HG03378 (cell line): ENCODE measurements around the gene DRD4.

Source experiments
- ATAC-seq: cut with Tn5 transposase; IDR thresholded peaks from one replicate; pipeline ENCODE4 v1.9.1; 2021; ENCODE audit warnings: mild to moderate bottlenecking, moderate library complexity; ENCODE audit not compliant: unreplicated experiment

DRD4 gene

GRCh38 chr11:636511-637332 is at the start of gene DRD4:
DRD4 (plus strand) TSS chr11:637269; CDS start chr11:637305, 36 bp downstream.
- ATAC-seq, result no peak

GRCh38 chr11:587546-587945 is 49.5 kb upstream of the DRD4 start:
- no peak for ATAC-seq

GRCh38 chr11:587978-588380 is 49.1 kb upstream of the DRD4 start:
- no peak for ATAC-seq

- no peak for ATAC-seq
These were observed 47.3 kb upstream of the DRD4 start for GRCh38 chr11:589798-590197.

GRCh38 chr11:590997-591396 is 46.1 kb upstream of the DRD4 start:
- ATAC-seq, result no peak

GRCh38 chr11:592501-592900 is 44.6 kb upstream of the DRD4 start:
- ATAC-seq, result no peak

GRCh38 chr11:592918-593317 is 44.2 kb upstream of the DRD4 start:
- ATAC-seq, result no peak

GRCh38 chr11:593347-593746 is 43.7 kb upstream of the DRD4 start:
- no peak for ATAC-seq

- ATAC-seq, result no peak
These were observed 41.7 kb upstream of the DRD4 start for GRCh38 chr11:595400-595799.

- ATAC-seq, result no peak
These were observed 40.7 kb upstream of the DRD4 start for GRCh38 chr11:596374-596773.

GRCh38 chr11:597166-597725 is 39.8 kb upstream of the DRD4 start:
- no peak for ATAC-seq

- ATAC-seq, result no peak
These were observed 38.9 kb upstream of the DRD4 start for GRCh38 chr11:598005-598680.

GRCh38 chr11:601573-602245 is 35.4 kb upstream of the DRD4 start:
- ATAC-seq, result no peak

- no peak for ATAC-seq
These were observed 33.9 kb upstream of the DRD4 start for GRCh38 chr11:603154-603553.

GRCh38 chr11:605286-606129 is 31.6 kb upstream of the DRD4 start:
- ATAC-seq, result no peak

GRCh38 chr11:606245-606644 is 30.8 kb upstream of the DRD4 start:
- ATAC-seq, result no peak

GRCh38 chr11:607020-607780 is 29.9 kb upstream of the DRD4 start:
- ATAC-seq, result no peak

- no peak for ATAC-seq
These were observed 29.0 kb upstream of the DRD4 start for GRCh38 chr11:607971-608659.

- no peak for ATAC-seq
These were observed 28.2 kb upstream of the DRD4 start for GRCh38 chr11:608791-609251.
